EH (cell line): ENCODE data around the gene TRAF3IP1.
"Not testable (repeated sequence)": the region's sequence is repeated elsewhere in the genome, so short reads cannot be mapped to it uniquely, and the experiment has no call there.

Source experiments
- DNase-seq: peaks from one replicate; pipeline ENCODE4 v3.0.0-alpha.2; 2015; ENCODE audit warnings: low read depth

The TRAF3IP1 gene

DNA sequence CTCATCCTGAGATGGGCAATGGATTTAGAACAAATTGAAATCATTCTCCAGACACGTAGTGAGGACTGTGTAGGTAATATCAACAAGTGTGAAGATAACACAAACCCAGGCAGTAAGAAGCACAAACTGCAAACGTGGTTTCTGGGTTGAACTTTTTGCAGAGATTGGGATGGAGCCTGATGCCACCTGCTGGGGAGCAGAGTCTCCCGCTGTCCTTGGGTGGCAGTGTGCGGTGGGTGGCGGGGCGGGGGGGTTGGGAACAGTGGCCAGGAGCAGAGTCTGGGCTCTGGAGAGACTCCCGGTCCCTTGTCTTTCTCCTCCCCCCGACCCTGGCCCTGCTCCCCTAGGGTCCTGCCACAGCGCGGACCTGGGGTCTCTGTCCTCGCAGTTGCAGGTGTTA is 19.5 kb downstream of the TRAF3IP1 start:
- no peak for DNase-seq

DNA sequence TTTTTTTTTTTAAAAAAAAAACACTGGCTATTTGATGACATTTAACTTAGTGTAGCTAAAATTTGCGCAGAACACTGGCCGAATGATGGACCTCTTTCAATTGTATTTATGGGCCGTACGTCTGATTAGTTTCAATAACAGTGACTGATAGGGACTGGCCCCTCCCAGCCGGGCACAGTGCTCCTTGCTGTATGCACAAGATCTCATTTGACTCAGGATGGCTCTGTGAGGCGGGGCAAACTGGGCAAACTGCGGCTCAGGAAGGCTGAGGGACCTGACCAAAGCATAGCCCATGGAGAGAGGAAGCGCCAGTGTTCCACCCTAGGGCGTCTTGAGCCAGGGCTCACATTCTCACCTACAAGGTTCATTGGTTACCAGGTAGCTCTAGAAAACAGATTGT is 21.2 kb downstream of the TRAF3IP1 start:
- DNase-seq = no peak

DNA sequence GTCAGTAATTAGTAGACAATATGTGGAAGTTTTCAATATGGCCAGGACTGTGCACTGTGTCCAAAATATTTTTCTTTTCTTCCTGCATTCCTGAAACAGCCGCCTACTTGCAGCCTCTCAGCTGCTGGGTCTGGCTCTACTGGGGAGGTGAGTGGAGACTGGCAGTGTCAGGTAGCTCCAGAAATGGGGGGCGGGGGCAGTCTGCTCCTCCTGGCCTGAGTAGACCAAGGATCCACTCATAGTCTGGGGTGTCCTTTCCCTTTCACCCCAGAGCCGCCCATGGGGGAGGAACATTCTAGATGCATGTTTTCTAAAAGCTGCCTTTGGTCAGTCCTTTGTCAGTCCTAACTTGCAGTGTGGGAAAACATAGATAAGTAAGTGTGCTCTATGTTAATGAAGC is 23.7 kb downstream of the TRAF3IP1 start:
- no peak for DNase-seq

GRCh38 chr2:238344517-238344916 is 24.2 kb downstream of the TRAF3IP1 start:
- no peak for DNase-seq

- no peak for DNase-seq
Observed at GRCh38 chr2:238345297-238345968, 25.1 kb downstream of the TRAF3IP1 start.

DNA sequence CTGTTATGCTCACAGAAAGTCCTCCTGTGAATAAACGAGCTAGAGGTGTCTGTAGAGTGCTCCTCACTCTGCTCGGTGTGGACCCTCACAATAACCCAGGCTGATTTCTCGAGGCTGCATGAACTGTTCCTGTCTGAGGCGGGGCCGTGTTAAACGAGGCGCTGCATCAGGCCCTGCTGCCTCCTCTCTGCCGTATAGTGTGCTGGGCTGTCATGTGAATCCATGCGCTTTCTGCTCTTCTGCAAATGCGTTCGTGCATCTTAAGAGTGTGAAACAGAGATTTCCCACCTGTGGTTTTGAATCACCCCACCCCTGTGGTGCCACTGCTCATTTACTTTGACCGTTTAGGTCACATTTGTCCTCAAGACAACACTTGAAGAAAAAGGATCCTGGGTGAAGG is 26.2 kb downstream of the TRAF3IP1 start:
- DNase-seq = no peak

GRCh38 chr2:238350150-238350897 is 30.0 kb downstream of the TRAF3IP1 start:
- DNase-seq = no peak

DNA sequence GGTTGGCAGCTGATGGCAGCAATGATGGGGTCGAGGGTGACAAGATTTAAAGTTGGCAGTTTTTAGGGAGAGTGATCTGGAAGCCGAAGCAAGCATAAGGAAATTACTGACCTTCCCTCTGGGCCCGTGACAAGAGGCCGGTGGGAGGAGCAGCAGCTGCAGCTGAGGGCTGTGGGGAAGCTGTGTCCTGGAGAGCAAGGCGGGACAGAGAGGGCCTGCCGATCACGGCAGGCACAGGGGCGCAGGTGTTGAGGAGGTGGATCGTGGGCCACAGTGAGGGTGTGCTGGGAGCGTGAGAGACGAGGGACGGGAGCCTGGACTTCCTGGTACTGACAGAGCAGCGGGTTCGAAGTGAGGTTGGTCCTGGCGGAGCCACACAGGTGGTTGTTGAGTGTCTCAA is 31.0 kb downstream of the TRAF3IP1 start:
- no peak for DNase-seq

DNA sequence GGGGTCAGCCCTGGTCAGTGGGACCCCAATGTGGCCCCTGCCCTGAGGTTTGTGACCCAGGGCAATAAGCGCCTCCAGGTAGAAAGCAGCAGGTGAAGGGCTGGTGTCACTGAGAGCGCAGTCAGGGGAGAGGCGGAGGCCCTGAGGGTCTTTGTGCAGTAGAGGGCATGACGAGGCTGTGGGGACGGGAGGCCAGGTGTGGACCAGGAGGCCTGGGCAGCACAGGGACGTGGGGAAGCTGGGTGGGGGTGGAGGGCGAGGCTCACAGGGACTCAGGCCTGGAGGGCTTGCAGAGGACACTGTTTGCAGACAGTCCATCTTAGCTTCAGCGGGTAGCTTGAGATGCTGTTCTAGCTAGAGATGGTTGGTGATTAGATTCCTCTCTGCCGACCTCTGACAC is 32.0 kb downstream of the TRAF3IP1 start:
- DNase-seq = no peak

DNA sequence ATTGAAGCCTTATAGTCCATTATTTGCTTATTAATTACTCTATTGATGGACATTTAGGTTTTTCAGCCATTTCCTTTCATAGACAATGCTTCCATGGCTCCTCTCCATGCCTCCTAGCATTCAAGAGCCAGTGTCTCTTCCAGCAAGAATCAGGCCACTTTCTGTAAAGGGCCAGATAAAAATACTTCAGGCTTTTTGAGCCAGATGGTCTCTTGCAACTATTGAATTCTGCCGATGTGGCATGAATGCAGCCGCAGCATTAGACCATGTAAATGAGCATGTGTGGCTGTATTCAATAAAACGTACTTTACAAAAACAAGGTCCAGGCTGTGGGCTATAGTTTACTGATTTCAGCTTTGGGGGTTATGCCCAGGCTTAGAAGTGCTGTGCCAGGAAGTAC is 38.5 kb downstream of the TRAF3IP1 start:
- no peak for DNase-seq

DNA sequence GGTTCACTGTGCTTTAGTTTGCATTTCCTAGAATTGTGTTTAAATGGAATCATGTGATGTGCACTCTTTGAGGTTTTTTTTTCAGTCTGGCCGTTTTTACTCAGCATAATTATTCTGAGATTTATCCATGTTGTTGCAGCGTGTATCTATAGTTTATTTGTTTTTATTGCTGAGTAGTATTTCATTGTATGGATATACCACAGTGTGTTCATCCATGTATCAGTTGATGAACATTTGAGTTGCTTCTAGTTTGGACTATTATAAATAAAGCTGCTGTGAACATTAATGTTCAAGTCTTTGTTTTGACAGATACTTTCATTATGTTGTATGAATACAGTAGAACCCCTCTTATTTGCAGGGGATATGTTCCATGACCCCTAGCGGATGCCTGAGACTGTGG is 39.1 kb downstream of the TRAF3IP1 start:
- DNase-seq = no peak

DNA sequence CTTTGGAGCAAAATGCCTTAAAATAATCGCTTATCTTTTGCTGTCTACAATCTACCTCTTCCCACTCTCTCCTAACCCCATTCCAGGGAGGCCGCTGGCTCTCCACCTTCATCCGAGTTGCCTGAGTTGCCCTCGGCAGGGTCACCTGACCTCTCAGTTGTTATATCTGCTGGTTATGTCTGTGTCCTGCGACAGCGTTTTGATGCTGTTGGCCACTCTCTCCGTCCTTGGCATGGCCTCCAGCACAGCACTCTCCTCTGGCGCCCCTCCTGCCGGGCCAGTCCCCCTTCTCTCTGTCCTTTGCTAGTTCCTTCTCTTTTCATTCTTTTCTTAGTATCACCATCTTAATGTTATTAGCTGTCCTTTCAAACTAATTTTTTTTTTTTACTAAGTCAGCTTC is 41.6 kb downstream of the TRAF3IP1 start:
- no peak for DNase-seq

- no peak for DNase-seq
Observed at GRCh38 chr2:238362626-238363025, 42.3 kb downstream of the TRAF3IP1 start.

GRCh38 chr2:238369591-238370040 is 49.3 kb downstream of the TRAF3IP1 start:
- peak; percentile 44 for DNase-seq

DNA sequence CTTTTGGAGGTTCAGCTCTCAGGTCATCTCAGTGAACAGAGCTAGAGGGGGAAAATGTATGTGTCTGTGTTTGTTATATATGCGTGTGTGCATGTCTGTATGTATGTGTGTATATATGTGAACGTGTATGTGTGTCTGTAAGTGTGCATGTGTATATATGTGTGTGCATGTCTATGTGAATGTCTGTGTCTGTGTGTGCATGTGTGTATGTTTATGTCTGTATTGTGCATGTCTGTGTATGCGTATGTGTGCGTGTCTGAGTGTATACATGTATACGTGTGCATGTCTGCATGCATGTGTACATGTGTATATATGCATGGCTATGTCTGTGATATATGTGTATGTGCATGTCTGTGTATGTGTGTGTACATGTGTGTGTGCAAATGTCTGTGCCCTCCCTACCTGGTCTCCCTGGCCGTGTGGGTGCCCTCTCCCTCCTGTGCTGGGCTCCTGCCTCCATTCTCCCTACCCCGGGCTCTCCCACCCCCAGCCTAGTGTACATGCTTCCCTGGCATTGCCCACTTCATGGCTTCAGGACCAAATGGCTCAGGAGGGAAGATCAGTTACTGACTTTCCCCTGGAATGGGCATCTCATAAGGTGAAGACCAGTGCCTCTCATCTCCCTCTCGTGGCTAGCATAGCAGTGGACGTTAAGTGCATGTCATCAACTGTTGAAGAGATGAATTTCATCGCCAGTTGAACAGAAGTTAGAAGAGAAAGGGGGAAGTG is 49.9 kb downstream of the TRAF3IP1 start:
- DNase-seq = no peak

DNA sequence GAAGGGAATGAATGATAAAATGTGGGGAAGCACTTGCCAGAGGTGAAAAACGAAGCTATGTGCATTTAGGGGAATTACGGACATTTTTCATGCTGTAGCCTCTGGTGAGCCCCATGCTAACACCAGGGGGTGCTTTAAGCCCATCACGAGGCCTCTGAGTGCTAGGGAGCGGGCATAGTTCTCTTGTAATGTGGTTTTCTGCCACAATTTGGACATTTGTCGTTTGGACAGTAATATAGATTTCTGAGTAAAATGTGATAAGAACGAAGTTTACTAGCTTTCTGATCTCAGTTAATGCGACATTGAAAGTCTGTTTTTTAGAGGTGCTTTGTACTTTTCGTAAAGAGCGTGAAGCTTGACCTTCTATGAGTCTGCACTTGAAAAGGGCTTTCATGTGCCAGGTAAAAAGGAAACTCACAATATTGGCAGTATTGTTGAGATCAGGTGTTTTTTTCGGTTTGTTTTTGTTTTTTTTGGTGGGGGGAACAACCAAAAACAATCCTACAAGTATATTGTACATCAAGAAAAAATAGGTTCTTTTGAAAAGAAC is 50.6 kb downstream of the TRAF3IP1 start:
- peak; percentile 79 for DNase-seq

DNA sequence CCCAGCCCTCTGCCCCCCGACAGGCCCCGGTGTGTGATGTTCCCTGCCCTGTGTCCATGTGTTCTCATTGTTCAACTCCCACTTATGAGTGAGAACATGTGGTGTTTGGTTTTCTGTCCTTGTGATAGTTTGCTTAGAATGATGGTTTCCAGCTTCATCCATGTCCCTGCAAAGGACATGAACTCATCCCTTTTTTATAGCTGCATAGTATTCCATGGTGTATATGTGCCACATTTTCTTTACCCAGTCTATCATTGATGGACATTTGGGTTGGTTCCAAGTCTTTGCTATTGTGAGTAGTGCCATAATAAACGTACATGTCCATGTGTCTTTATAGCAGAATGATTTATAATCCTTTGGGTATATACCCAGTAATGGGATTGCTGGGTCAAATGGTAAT is 52.0 kb downstream of the TRAF3IP1 start:
- not testable (repeated sequence) for DNase-seq

DNA sequence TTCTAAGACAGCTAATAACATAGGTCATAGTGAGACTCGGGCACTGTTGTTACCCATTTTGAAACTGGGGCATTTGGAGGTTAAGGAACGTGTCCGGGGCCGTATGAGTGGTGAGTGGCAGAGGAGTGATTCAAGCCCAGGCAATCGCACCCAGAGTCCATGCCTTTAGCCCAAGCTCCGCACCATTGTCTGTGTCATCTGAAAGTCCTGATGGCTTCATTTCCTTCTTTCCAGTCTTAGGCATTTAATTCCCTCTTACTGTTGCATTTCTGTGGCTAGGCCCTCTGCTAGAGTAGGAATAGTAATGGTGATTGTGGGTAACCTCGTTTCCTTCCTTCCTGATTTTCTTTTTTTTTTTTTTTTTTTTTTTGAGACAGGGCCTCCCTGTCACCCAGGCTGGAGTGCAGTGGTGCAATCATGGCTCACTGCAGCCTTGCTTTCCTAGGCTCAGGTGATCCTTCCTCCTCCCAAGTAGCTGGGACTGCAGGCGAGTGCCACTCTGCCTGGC is 56.6 kb downstream of the TRAF3IP1 start:
- DNase-seq = peak; percentile 85

- DNase-seq = no peak
Observed at GRCh38 chr2:238378230-238379095, 58.1 kb downstream of the TRAF3IP1 start.

DNA sequence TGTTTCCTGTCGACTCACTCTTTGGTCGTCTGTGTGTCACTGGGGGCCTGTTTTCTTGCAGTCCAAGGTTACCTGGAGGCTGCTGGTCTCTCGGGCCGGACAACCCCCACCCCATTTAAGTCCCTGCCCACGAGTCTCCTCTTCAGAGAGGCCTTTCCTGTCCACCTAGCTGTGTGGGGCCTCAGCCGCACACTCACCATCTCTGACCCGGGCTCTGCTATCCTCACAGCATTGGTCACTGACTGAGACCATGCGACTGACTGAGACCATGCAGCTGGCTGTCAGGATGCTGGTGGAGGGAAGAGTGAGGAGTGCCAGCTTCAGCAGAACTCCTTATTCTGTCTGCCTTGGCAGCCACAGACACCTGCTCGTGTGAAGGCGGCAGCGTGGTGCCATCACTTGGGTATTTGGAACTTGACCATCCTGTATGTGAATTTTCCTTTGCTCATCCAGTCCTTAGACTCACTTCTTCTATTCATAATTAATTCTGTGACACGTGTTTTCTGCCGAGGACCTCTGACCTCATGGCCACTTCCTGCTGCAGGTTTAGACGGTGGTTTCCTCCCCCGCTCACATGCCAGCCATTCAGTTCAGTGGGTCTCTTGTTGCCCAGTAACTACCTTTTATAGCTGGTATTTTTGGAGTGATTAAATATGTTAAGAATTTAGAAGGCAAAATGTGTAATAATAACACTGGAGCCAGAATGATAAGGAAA is 58.9 kb downstream of the TRAF3IP1 start:
- DNase-seq = peak; percentile 83

- no peak for DNase-seq
Observed at GRCh38 chr2:238380336-238380735, 60.0 kb downstream of the TRAF3IP1 start.
